GM23338 (cell line): ENCODE data around the gene PDE3A.

ENCODE experiments used
- CTCF ChIP-seq, 2 experiments: fragments of 200-600 bp in 1 of 2; sonication (generic) in 1 of 2; conservative IDR thresholded peaks; 2 replicates each; pipeline versions ENCODE4 v1.5.1 to v1.6.1; 2016 to 2017; ENCODE audit warnings: antibody characterized with exemption in 2 of 2, low read depth in 2 of 2, mild to moderate bottlenecking in 2 of 2, moderate library complexity in 1 of 2
- EZH2 ChIP-seq: fragments of 200-600 bp; sonication (generic); IDR thresholded peaks from one replicate; pipeline ENCODE4 v1.8.0; 2017; ENCODE audit warnings: antibody characterized with exemption, mild to moderate bottlenecking, low read depth; ENCODE audit not compliant: unreplicated experiment
- EZH2phosphoT487 ChIP-seq: fragments of 200-600 bp; sonication (generic); IDR thresholded peaks from one replicate; pipeline ENCODE4 v1.8.1; 2018; ENCODE audit warnings: antibody characterized with exemption; ENCODE audit not compliant: unreplicated experiment
- POLR2AphosphoS5 ChIP-seq: IDR thresholded peaks from 2 replicates; pipeline ENCODE4 v1.6.1; 2016; ENCODE audit warnings: antibody characterized with exemption, low read depth
- REST ChIP-seq: IDR thresholded peaks from one replicate; pipeline ENCODE4 v1.6.1; 2018; ENCODE audit warnings: antibody characterized with exemption; ENCODE audit not compliant: unreplicated experiment
- ZNF462 ChIP-seq: fragments of 250-450 bp; sonication (Bioruptor Pico); IDR thresholded peaks from 2 replicates; pipeline ENCODE4 v1.5.0; 2020; ENCODE audit warnings: mild to moderate bottlenecking, moderate library complexity

GRCh38 chr12:20628226-20628787, 260.0 kb downstream of the PDE3A start:
- TF ChIP-seq CTCF (conservative IDR thresholded peaks at IDR 0.05; ENCODE audit: low read depth in 2 of 2) (no peak), EZH2 (no peak), POLR2AphosphoS5 (no peak), EZH2phosphoT487 (no peak), ZNF462 (CRISPR knock-in tag) (no peak), REST (no peak)
